ENCODE data around the gene CARD10. TPM values are rescaled to one million over a fixed set of nuclear protein-coding genes. Genes with fewer than 3 reads are reported as not detected.
"Not testable (repeated sequence)": the region's sequence is repeated elsewhere in the genome, so short reads cannot be mapped to it uniquely, and the experiment has no call there.

Gene CARD10
- polyA plus RNA-seq, 3 donors = 0.03 TPM; not detected in 2

GRCh38 chr22:37469416-37470086 is 49.7 kb downstream of the CARD10 start:
- H3K9me3 ChIP-seq (replicated peaks in 1 of 2; ENCODE audit: control insufficient read depth in 1 of 2, insufficient read depth in 1 of 2, low read length in 2 of 2) = no peaks in the 10 kb centered on the region
- peaks cover 0 to under 1% (median 0%) of the 10 kb centered on the region in 3 donors for H3K27me3 Mint-ChIP-seq (ENCODE audit: low read depth in 3 of 3)
- H3K4me2 ChIP-seq (replicated peaks; ENCODE audit: extremely low read depth, low read length, poor library complexity, severe bottlenecking) = no peak overlapping the region
- H2AFZ ChIP-seq (ENCODE audit: insufficient read depth, low read depth, low read length, poor library complexity, severe bottlenecking) = no peak overlapping the region
- no peaks in the 10 kb centered on the region for H3K79me2 ChIP-seq (ENCODE audit: insufficient read depth, low read length)
- 97% methylated on average over 5 of the region's 8 CpGs for WGBS (ENCODE audit: insufficient coverage)
- H3K27me3 ChIP-seq (ENCODE audit: control insufficient read depth in 2 of 2, insufficient read depth in 2 of 2, low read length in 2 of 2) = no peaks in the 10 kb centered on the region
- H3K4me1 ChIP-seq (ENCODE audit: control insufficient read depth in 1 of 2, insufficient read depth in 2 of 2, low read length in 2 of 2) = no peaks in the 10 kb centered on the region
- no peaks in the 10 kb centered on the region for H3K4me1 Mint-ChIP-seq
- H3K36me3 ChIP-seq (replicated peaks in 1 of 2; ENCODE audit: control insufficient read depth in 1 of 2, insufficient read depth in 2 of 2, low read length in 2 of 2) = peaks cover 63 to 90% of the 10 kb centered on the region in 2 donors
- intact Hi-C loops (cut with micrococcal nuclease) = no loop called here
- DNase-seq = no peak
- H4K20me1 ChIP-seq (ENCODE audit: insufficient read depth, low read length) = peaks cover 94% of the 10 kb centered on the region
- H3K9ac ChIP-seq (ENCODE audit: insufficient read depth, low read length, poor library complexity, severe bottlenecking) = no peak overlapping the region
- no peak for TF ChIP-seq CTCF (IDR thresholded peaks at IDR 0.05)
- H3K27ac Mint-ChIP-seq = peak overlapping the region in 1 of 7 donors; percentile 16
- no peak overlapping the region for H3K4me3 Mint-ChIP-seq
- no peaks in the 10 kb centered on the region for H3K9me3 Mint-ChIP-seq
- H3K36me3 Mint-ChIP-seq = peaks cover 74 to 95% of the 10 kb centered on the region in 2 donors
- no peak overlapping the region for H3K27ac ChIP-seq (ENCODE audit: low read depth in 1 of 2, low read length in 2 of 2)
- no peak overlapping the region for H3K4me3 ChIP-seq (replicated peaks in 1 of 3; ENCODE audit: low read depth in 2 of 3, low read length in 3 of 3)

- H3K9me3 ChIP-seq (replicated peaks in 1 of 2; ENCODE audit: control insufficient read depth in 1 of 2, insufficient read depth in 1 of 2, low read length in 2 of 2); H3K79me2 ChIP-seq (ENCODE audit: insufficient read depth, low read length); H3K4me3 ChIP-seq (replicated peaks in 1 of 3; ENCODE audit: low read depth in 2 of 3, low read length in 3 of 3); H3K27me3 ChIP-seq (ENCODE audit: control insufficient read depth in 2 of 2, insufficient read depth in 2 of 2, low read length in 2 of 2); H3K4me2 ChIP-seq (replicated peaks; ENCODE audit: extremely low read depth, low read length, poor library complexity, severe bottlenecking); H3K4me1 ChIP-seq (ENCODE audit: control insufficient read depth in 1 of 2, insufficient read depth in 2 of 2, low read length in 2 of 2); DNase-seq; H3K4me1 Mint-ChIP-seq; H3K9ac ChIP-seq (ENCODE audit: insufficient read depth, low read length, poor library complexity, severe bottlenecking); H3K4me3 Mint-ChIP-seq; H3K27me3 Mint-ChIP-seq (ENCODE audit: low read depth in 3 of 3); H2AFZ ChIP-seq (ENCODE audit: insufficient read depth, low read depth, low read length, poor library complexity, severe bottlenecking); intact Hi-C loops (cut with micrococcal nuclease); H3K9me3 Mint-ChIP-seq; H3K27ac ChIP-seq (ENCODE audit: low read depth in 1 of 2, low read length in 2 of 2): not testable (repeated sequence)
- Mint-ChIP-seq H3K27ac (peak overlapping the region in 1 of 7 donors; percentile 61), H3K36me3 (peaks cover 62 to 82% of the 10 kb centered on the region in 2 donors)
- 91% methylated on average over 6 of the region's 14 CpGs for WGBS (ENCODE audit: insufficient coverage)
- Histone ChIP-seq H4K20me1 (ENCODE audit: insufficient read depth, low read length) (peaks cover 91% of the 10 kb centered on the region), H3K36me3 (replicated peaks in 1 of 2; ENCODE audit: control insufficient read depth in 1 of 2, insufficient read depth in 2 of 2, low read length in 2 of 2) (peaks cover 50 to 77% of the 10 kb centered on the region in 2 donors)
Observed at GRCh38 chr22:37468201-37468695, 51.0 kb downstream of the CARD10 start.
